CD4-positive, alpha-beta T cell (primary cell): ENCODE measurements around the gene IRS1. TPM values are rescaled to one million over a fixed set of nuclear protein-coding genes. Genes with fewer than 3 reads are reported as not detected.

Experiments
- ATAC-seq: fragments of 200-7000 bp; cut with Tn5 transposase; one replicate; pipeline ENCODE4 v1.10.0; 2022; ENCODE audit warnings: mild to moderate bottlenecking; ENCODE audit not compliant: poor library complexity
- CTCF ChIA-PET: fragments of 350-600 bp; sonication (Branson Sonifier 250); formaldehyde crosslinking; loops from one replicate; lab custom pipeline; 2021; ENCODE audit warnings: antibody characterized with exemption, inconsistent platforms; lab: Charles Lee
- POLR2A ChIA-PET: fragments of 350-600 bp; sonication (Branson Sonifier 250); formaldehyde crosslinking; loops from one replicate; lab custom pipeline; 2021; ENCODE audit warnings: antibody characterized with exemption, inconsistent platforms; lab: Charles Lee
- DNase-seq, 14 experiments: peaks; one replicate each; pipeline ENCODE4 v3.0.0-alpha.2; 2013 to 2020; ENCODE audit warnings: mixed read lengths in 2 of 14
- H3K27ac ChIP-seq, 2 donors: one replicate each; pipeline versions ENCODE4 v1.5.1 to v1.7.0; 2013; ENCODE audit warnings: low read length in 2 of 2, low read depth in 1 of 2, mild to moderate bottlenecking in 1 of 2
- H3K27me3 ChIP-seq, 2 experiments: 1 replicate in 1 of 2; 2 replicates in 1 of 2; pipeline versions ENCODE4 v1.6.1 to v1.7.0; 2013; ENCODE audit warnings: low read length in 2 of 2, control low read depth in 1 of 2, mild to moderate bottlenecking in 1 of 2, moderate library complexity in 1 of 2; ENCODE audit not compliant: insufficient read depth in 2 of 2, control insufficient read depth in 1 of 2
- H3K36me3 ChIP-seq: one replicate; pipeline ENCODE4 v1.6.1; 2013; ENCODE audit warnings: low read length, control low read depth; ENCODE audit not compliant: insufficient read depth
- H3K4me1 ChIP-seq: one replicate; pipeline ENCODE4 v1.6.1; 2013; ENCODE audit warnings: low read length, control low read depth; ENCODE audit not compliant: insufficient read depth
- H3K4me3 ChIP-seq: one replicate; pipeline ENCODE4 v1.5.1; 2013; ENCODE audit warnings: mild to moderate bottlenecking, low read length, moderate library complexity
- H3K9me3 ChIP-seq, 2 experiments: 1 replicate in 1 of 2; 2 replicates in 1 of 2; pipeline versions ENCODE4 v1.6.1 to v1.7.0; 2013; ENCODE audit warnings: low read length in 2 of 2, mild to moderate bottlenecking in 2 of 2, control low read depth in 1 of 2, moderate library complexity in 1 of 2; ENCODE audit not compliant: control insufficient read depth in 1 of 2, insufficient read depth in 1 of 2
- H3K27ac Mint-ChIP-seq: one replicate; pipeline ENCODE4 v1.8.0; 2020; ENCODE audit warnings: mixed read lengths
- H3K27me3 Mint-ChIP-seq: one replicate; pipeline ENCODE4 v1.8.0; 2021; ENCODE audit warnings: mixed read lengths
- H3K36me3 Mint-ChIP-seq: one replicate; pipeline ENCODE4 v1.8.0; 2021; ENCODE audit warnings: low read depth, mixed read lengths
- H3K4me1 Mint-ChIP-seq: one replicate; pipeline ENCODE4 v1.8.0; 2021; ENCODE audit warnings: low read depth, mixed read lengths
- H3K4me3 Mint-ChIP-seq: one replicate; pipeline ENCODE4 v1.8.0; 2020; ENCODE audit warnings: mild to moderate bottlenecking, mixed read lengths
- H3K9me3 Mint-ChIP-seq: one replicate; pipeline ENCODE4 v1.8.0; 2020; ENCODE audit warnings: mixed read lengths
- CTCF ChIP-seq: fragments of 200-600 bp; IDR thresholded peaks from one replicate; pipeline ENCODE4 v1.8.0; 2022; ENCODE audit warnings: antibody characterized with exemption, mild to moderate bottlenecking
- intact Hi-C, 2 experiments: fragments of 100-400 bp; cut with DNase I in 1 of 2; cut with micrococcal nuclease in 1 of 2; formaldehyde crosslinking; loops; one replicate each; pipeline versions ENCODE4 v1.15.1 to v1.9.0; 2023 to 2025; cut with DNase I, micrococcal nuclease
- total RNA-seq, 174 experiments: library from RNA in 2 of 174; stranded (reverse) in 2 of 174; gene quantifications; one replicate each; pipeline ENCODE4 v1.2.3 and lab custom pipeline; 2021 to 2026

The IRS1 gene
- total RNA-seq, 2 experiments from 2014 or later, result 2.9 TPM

GRCh38 chr2:226771067-226771466, 28.6 kb downstream of the IRS1 start:
- Mint-ChIP-seq H3K4me3 (no peak overlapping the region), H3K27me3 (no peaks in the 10 kb centered on the region), H3K36me3 (no peaks in the 10 kb centered on the region), H3K27ac (no peak overlapping the region), H3K4me1 (peaks cover 28% of the 10 kb centered on the region), H3K9me3 (peaks cover 5% of the 10 kb centered on the region)
- ATAC-seq (no peak), DNase-seq (no peak)
- no peak for TF ChIP-seq CTCF
- no peaks in the 10 kb centered on the region for H3K27me3 ChIP-seq
- ChIA-PET CTCF (interaction anchor here (2.1 kb wide), 1 partner anchor 29 kb away, joined by 7 read pairs; the partner anchor contains the start of gene IRS1), POLR2A (interaction anchor here (3.2 to 3.4 kb wide), 2 partner anchors 20 to 28 kb away, joined by 17 to 19 read pairs; partner anchors contain the start of gene IRS1)
- H3K27ac ChIP-seq, result no peak overlapping the region
- H3K4me1 ChIP-seq, result peaks cover 5% of the 10 kb centered on the region
- no peaks in the 10 kb centered on the region for H3K9me3 ChIP-seq
- no peaks in the 10 kb centered on the region for H3K36me3 ChIP-seq
- intact Hi-C loops, result no loop called here
- H3K4me3 ChIP-seq, result no peak overlapping the region

GRCh38 chr2:226767056-226767813, 32.4 kb downstream of the IRS1 start:
- intact Hi-C loops, result no loop called here
- Histone ChIP-seq H3K27ac (no peak overlapping the region), H3K4me1 (no peaks in the 10 kb centered on the region), H3K36me3 (no peaks in the 10 kb centered on the region), H3K27me3 (no peaks in the 10 kb centered on the region), H3K4me3 (no peak overlapping the region), H3K9me3 (no peaks in the 10 kb centered on the region)
- no peak for TF ChIP-seq CTCF
- H3K4me3 Mint-ChIP-seq, result no peak overlapping the region
- H3K27ac Mint-ChIP-seq, result no peak overlapping the region
- no peaks in the 10 kb centered on the region for H3K9me3 Mint-ChIP-seq
- no peak for ATAC-seq
- CTCF ChIA-PET, result no interaction called here
- no peaks in the 10 kb centered on the region for H3K36me3 Mint-ChIP-seq
- no peak for DNase-seq
- peaks cover 12% of the 10 kb centered on the region for H3K4me1 Mint-ChIP-seq
- POLR2A ChIA-PET, result no interaction called here
- H3K27me3 Mint-ChIP-seq, result no peaks in the 10 kb centered on the region

GRCh38 chr2:226766352-226767055, 33.1 kb downstream of the IRS1 start:
- Histone ChIP-seq H3K36me3 (no peaks in the 10 kb centered on the region), H3K4me3 (no peak overlapping the region), H3K9me3 (no peaks in the 10 kb centered on the region), H3K4me1 (no peaks in the 10 kb centered on the region), H3K27me3 (no peaks in the 10 kb centered on the region), H3K27ac (no peak overlapping the region)
- ChIA-PET CTCF (no interaction called here), POLR2A (no interaction called here)
- H3K4me3 Mint-ChIP-seq, result no peak overlapping the region
- no peak overlapping the region for H3K27ac Mint-ChIP-seq
- ATAC-seq (no peak), DNase-seq (no peak)
- no peaks in the 10 kb centered on the region for H3K27me3 Mint-ChIP-seq
- intact Hi-C loops, result no loop called here
- TF ChIP-seq CTCF, result no peak
- H3K9me3 Mint-ChIP-seq, result no peaks in the 10 kb centered on the region
- H3K36me3 Mint-ChIP-seq, result no peaks in the 10 kb centered on the region
- H3K4me1 Mint-ChIP-seq, result peaks cover 6% of the 10 kb centered on the region
